Neuron (in vitro differentiated cells): ENCODE results near the gene SH2D2A.

Experiments used
- H2AFZ ChIP-seq: one replicate; pipeline ENCODE4 v1.6.1; 2013; ENCODE audit warnings: low read depth, mild to moderate bottlenecking, inconsistent platforms, low read length, moderate library complexity
- H3K27me3 ChIP-seq: one replicate; pipeline ENCODE4 v1.6.1; 2013; ENCODE audit warnings: low read length; ENCODE audit not compliant: insufficient read depth
- H3K36me3 ChIP-seq: one replicate; pipeline ENCODE4 v1.6.1; 2013; ENCODE audit warnings: low read length; ENCODE audit not compliant: insufficient read depth
- H3K4me1 ChIP-seq: one replicate; pipeline ENCODE4 v1.6.1; 2013; ENCODE audit warnings: low read length; ENCODE audit not compliant: insufficient read depth
- H3K4me3 ChIP-seq: 2 replicates; pipeline ENCODE4 v1.5.1; 2013; ENCODE audit warnings: mild to moderate bottlenecking, low read length, moderate library complexity
- H3K9me3 ChIP-seq: one replicate; pipeline ENCODE4 v1.6.1; 2013; ENCODE audit warnings: low read length

SH2D2A gene

GRCh38 chr1:156857532-156857931 lies 40.9 kb upstream of the SH2D2A start:
- Histone ChIP-seq H3K4me3 (no peak overlapping the region), H3K4me1 (peaks cover 23% of the 10 kb centered on the region), H2AFZ (no peak overlapping the region), H3K9me3 (no peaks in the 10 kb centered on the region), H3K27me3 (peaks cover 83% of the 10 kb centered on the region), H3K36me3 (no peaks in the 10 kb centered on the region)

- no peaks in the 10 kb centered on the region for H3K9me3 ChIP-seq
- H3K27me3 ChIP-seq: peaks cover 83% of the 10 kb centered on the region
- no peaks in the 10 kb centered on the region for H3K36me3 ChIP-seq
- no peak overlapping the region for H2AFZ ChIP-seq
- no peak overlapping the region for H3K4me3 ChIP-seq
- peaks cover 23% of the 10 kb centered on the region for H3K4me1 ChIP-seq
Observed at GRCh38 chr1:156856282-156856785, 39.7 kb upstream of the SH2D2A start.

- no peak overlapping the region for H2AFZ ChIP-seq
- H3K4me1 ChIP-seq: peaks cover 15% of the 10 kb centered on the region
- H3K9me3 ChIP-seq: no peaks in the 10 kb centered on the region
- H3K36me3 ChIP-seq: no peaks in the 10 kb centered on the region
- peaks cover 86% of the 10 kb centered on the region for H3K27me3 ChIP-seq
- no peak overlapping the region for H3K4me3 ChIP-seq
Observed at GRCh38 chr1:156854634-156855033, 38.0 kb upstream of the SH2D2A start.

GRCh38 chr1:156853761-156854160 lies 37.1 kb upstream of the SH2D2A start:
- Histone ChIP-seq H3K27me3 (peaks cover 87% of the 10 kb centered on the region), H3K9me3 (no peaks in the 10 kb centered on the region), H3K36me3 (no peaks in the 10 kb centered on the region)

GRCh38 chr1:156852418-156852874 lies 35.8 kb upstream of the SH2D2A start:
- Histone ChIP-seq H3K4me1 (no peaks in the 10 kb centered on the region), H3K9me3 (no peaks in the 10 kb centered on the region), H3K27me3 (peaks cover 87% of the 10 kb centered on the region), H2AFZ (no peak overlapping the region), H3K36me3 (no peaks in the 10 kb centered on the region), H3K4me3 (no peak overlapping the region)

More at GRCh38 chr1:156853761-156854160, 37.1 kb upstream of the SH2D2A start:
- no peak overlapping the region for H2AFZ ChIP-seq
- H3K4me3 ChIP-seq: no peak overlapping the region
- peaks cover 6% of the 10 kb centered on the region for H3K4me1 ChIP-seq

- Histone ChIP-seq H3K4me3 (no peak overlapping the region), H3K27me3 (peaks cover 87% of the 10 kb centered on the region), H3K4me1 (no peaks in the 10 kb centered on the region), H3K36me3 (no peaks in the 10 kb centered on the region), H2AFZ (no peak overlapping the region), H3K9me3 (no peaks in the 10 kb centered on the region)
Observed at GRCh38 chr1:156851779-156852417, 35.2 kb upstream of the SH2D2A start.

GRCh38 chr1:156849151-156849496 lies 32.5 kb upstream of the SH2D2A start:
- no peak overlapping the region for H3K4me3 ChIP-seq
- H3K36me3 ChIP-seq: no peaks in the 10 kb centered on the region
- no peaks in the 10 kb centered on the region for H3K4me1 ChIP-seq
- H3K27me3 ChIP-seq: peaks cover 97% of the 10 kb centered on the region
- peaks cover 1% of the 10 kb centered on the region for H3K9me3 ChIP-seq
- H2AFZ ChIP-seq: no peak overlapping the region

GRCh38 chr1:156848461-156849150 lies 32.0 kb upstream of the SH2D2A start:
- Histone ChIP-seq H3K9me3 (peaks cover 3% of the 10 kb centered on the region), H3K36me3 (no peaks in the 10 kb centered on the region), H2AFZ (no peak overlapping the region), H3K4me1 (no peaks in the 10 kb centered on the region), H3K27me3 (peaks cover 97% of the 10 kb centered on the region), H3K4me3 (no peak overlapping the region)

GRCh38 chr1:156847591-156848460 lies 31.2 kb upstream of the SH2D2A start:
- H3K27me3 ChIP-seq: peaks cover 97% of the 10 kb centered on the region
- no peak overlapping the region for H2AFZ ChIP-seq
- no peak overlapping the region for H3K4me3 ChIP-seq
- peaks cover 3% of the 10 kb centered on the region for H3K9me3 ChIP-seq
- H3K4me1 ChIP-seq: no peaks in the 10 kb centered on the region
- H3K36me3 ChIP-seq: no peaks in the 10 kb centered on the region

GRCh38 chr1:156846643-156847042 lies 30.0 kb upstream of the SH2D2A start:
- no peaks in the 10 kb centered on the region for H3K4me1 ChIP-seq
- H3K27me3 ChIP-seq: peaks cover 90% of the 10 kb centered on the region
- H3K9me3 ChIP-seq: peaks cover 3% of the 10 kb centered on the region
- H3K4me3 ChIP-seq: no peak overlapping the region
- no peak overlapping the region for H2AFZ ChIP-seq
- no peaks in the 10 kb centered on the region for H3K36me3 ChIP-seq

GRCh38 chr1:156845953-156846545 lies 29.4 kb upstream of the SH2D2A start:
- Histone ChIP-seq H3K4me3 (no peak overlapping the region), H3K27me3 (peaks cover 89% of the 10 kb centered on the region), H2AFZ (no peak overlapping the region), H3K36me3 (no peaks in the 10 kb centered on the region), H3K9me3 (peaks cover 5% of the 10 kb centered on the region), H3K4me1 (no peaks in the 10 kb centered on the region)

GRCh38 chr1:156845055-156845952 lies 28.7 kb upstream of the SH2D2A start:
- Histone ChIP-seq H3K9me3 (peaks cover 5% of the 10 kb centered on the region), H3K4me3 (no peak overlapping the region), H3K4me1 (no peaks in the 10 kb centered on the region), H3K36me3 (no peaks in the 10 kb centered on the region), H2AFZ (no peak overlapping the region), H3K27me3 (peaks cover 87% of the 10 kb centered on the region)
